Stimulated activated CD8-positive, alpha-beta memory T cell treated with anti-CD3 and anti-CD28 coated beads, Interleukin-7, amount 100 ng/mL, for 4 hours (primary cell): ENCODE measurements around the gene MMS22L.
"Not testable (repeated sequence)": the region's sequence is repeated elsewhere in the genome, so short reads cannot be mapped to it uniquely, and the experiment has no call there.

ENCODE experiments used
- DNase-seq, 2 donors: peaks; one replicate each; pipeline ENCODE4 v3.0.0-alpha.2; 2020; ENCODE audit warnings: low read depth in 2 of 2

Gene MMS22L

GRCh38 chr6:97222903-97223302 is 60.1 kb downstream of the MMS22L start:
- DNase-seq = no peak

DNA sequence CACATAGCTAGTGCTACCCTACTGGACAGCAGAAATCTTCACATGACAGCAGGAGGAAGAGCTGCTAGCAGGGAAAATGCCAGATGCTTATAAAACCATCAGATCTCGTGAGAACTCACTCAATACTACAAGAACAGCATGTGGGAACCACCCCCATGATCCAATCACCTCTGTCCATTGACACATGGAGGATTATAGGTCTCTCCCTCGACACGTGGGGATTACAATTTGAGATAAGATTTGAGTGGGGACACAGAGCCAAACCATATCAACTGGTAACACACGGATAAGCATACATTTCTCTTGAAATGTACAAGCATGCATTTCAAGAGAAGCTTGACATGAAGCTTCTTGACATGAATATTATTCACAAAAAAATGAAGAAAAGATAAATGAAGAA is 64.1 kb downstream of the MMS22L start:
- no peak for DNase-seq

DNA sequence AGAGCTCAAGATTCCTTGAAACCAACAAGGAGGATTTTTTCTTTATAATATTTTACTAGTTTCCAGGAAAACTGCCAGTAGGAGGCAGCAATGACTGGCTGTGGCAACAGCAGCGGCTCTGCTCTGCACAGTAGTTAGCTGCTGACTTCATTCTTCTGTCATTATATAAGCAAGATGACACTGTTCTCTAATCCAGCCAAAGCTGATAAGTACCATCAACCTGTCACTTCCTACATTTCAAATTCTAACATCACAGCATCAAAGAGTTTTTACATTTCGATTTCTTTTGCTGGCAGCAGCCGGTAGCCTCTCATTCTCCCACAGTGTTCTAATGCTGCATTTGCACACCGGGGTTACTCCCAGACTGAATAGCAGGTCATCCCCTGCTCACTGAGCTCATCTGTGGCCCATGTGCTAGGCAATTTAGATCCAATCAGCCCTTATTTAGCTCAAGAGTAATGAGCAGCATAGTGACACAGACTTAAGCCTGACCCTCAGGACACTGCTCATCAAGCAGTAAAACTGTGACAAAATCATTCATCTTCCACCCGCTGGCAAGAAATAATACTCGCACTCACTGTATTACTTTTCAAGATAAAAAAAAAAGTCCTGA is 67.8 kb downstream of the MMS22L start:
- DNase-seq = no peak

GRCh38 chr6:97214671-97215070 is 68.3 kb downstream of the MMS22L start:
- DNase-seq = no peak

DNA sequence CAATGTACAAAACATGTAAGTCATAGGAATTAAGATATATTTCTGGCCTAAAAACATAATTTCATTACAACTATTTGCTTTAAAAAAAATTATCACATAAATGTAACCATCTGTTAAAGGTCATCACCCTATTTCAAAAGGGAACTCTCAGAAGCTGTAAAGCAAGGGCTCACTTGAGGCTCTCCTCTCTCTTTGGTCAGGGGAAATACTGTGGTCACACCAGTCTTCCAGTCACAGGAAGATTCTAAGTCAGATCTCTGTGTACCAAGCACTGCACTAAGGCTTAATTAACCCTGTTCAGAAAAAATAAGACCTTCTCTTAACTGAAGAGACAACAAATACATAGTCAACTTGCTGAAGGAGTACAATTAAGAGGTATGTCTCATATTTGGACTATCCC is 75.6 kb downstream of the MMS22L start:
- DNase-seq = no peak

- no peak for DNase-seq
These were observed 77.0 kb downstream of the MMS22L start for GRCh38 chr6:97205966-97206365.

- no peak for DNase-seq
These were observed 79.7 kb downstream of the MMS22L start for GRCh38 chr6:97203343-97203742.

GRCh38 chr6:97198046-97198565 is 84.9 kb downstream of the MMS22L start:
- no peak for DNase-seq

GRCh38 chr6:97195117-97195516 is 87.9 kb downstream of the MMS22L start:
- DNase-seq = no peak

- no peak for DNase-seq
These were observed 93.2 kb downstream of the MMS22L start for GRCh38 chr6:97189767-97190166.

- no peak for DNase-seq
These were observed 95.1 kb downstream of the MMS22L start for GRCh38 chr6:97187951-97188350.

- DNase-seq = peak; percentile 7 to 29
These were observed 96.5 kb downstream of the MMS22L start for GRCh38 chr6:97186416-97186999.

DNA sequence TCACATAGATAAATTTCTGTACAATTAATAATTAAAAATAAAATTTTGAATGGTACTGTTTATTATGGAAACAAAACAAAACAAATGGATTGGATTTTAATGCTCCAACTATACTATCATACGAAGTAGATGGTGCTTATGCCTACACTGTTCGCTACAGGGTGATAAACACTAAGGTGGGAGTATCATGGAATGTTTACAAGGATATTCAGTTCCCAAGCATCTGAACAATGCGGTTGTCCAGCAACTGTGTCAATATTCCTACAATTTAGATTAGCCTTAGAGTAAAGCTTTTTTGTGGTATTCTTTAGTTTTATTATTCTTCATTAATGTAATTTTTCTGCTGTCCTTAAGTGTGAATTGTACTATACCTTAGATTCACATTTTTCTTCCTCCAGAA is 105.1 kb downstream of the MMS22L start:
- no peak for DNase-seq

DNA sequence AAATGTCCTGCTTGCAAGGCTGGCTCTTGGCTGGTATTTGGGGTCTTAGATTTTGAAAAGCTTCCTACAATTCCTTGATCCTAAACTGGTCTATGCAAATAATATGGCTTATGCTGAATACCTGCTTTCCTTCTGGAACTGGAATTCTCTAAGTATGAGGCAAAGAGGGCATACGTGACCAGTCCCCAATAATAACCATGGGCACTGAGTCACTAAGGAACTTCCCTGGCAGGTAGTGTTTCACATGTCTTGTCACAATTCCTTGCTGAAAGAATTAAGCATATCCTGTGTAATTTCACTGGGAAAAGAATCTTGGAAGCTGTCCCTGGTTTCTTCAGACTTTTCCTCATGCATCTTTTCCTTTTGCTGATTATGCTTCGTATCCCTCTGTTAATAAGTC is 106.5 kb downstream of the MMS22L start:
- no peak for DNase-seq

DNA sequence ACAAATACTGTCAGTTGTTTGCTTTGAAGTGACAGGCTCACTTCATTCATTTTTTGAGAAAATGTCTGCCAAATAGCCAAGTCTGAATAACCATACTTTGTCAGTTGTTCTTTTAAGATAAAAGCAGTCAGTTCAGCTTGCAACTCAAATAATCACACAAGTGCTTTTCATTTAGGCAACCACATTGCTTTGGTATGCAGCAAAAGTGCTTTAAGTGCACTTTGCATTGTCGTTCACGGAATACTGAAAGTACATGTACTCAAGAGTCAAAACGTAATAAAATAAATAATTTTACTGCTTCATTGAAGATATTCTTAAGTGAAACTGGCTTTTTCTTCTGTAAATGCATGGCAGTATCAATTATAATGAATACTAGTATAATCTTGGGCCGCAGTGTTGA is 107.2 kb downstream of the MMS22L start:
- DNase-seq = no peak

- no peak for DNase-seq
These were observed 108.5 kb downstream of the MMS22L start for GRCh38 chr6:97174471-97174870.

DNA sequence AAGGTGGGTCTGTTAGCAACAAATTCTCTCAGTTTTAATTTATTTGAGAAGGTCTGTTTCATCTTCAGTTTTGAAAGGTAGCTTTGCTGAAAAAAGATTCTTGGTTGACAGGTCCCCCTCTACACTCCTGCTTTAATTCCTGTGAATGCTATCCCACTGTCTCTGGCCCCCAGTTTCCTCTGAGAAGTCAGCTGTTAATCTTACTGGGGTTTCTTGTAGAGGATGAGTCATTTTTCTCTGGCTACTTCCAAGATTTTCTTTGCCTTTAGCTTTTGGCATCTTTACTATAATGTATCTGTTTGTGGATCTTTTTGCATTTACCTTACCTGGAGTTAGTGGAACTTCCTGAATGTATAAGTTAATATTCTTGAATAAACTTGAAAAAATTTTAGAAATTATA is 122.7 kb downstream of the MMS22L start:
- DNase-seq = no peak

DNA sequence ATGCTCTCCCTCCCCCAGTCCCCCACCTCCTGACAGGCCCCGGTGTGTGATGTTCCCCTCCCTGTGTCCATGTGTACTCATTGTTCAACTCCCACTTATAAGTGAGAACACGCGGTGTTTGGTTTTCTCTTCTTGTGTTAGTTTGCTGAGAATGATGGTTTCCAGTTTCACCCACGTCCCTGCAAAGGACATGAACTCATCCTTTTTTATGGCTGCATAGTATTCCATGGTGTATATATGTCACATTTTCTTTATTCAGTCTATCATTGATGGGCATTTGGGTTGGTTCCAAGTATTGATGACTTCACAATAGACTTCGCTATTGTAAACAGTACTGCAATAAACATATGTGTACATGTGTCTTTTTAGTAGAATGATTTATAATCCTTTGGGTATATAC is 127.6 kb downstream of the MMS22L start:
- DNase-seq = not testable (repeated sequence)

DNA sequence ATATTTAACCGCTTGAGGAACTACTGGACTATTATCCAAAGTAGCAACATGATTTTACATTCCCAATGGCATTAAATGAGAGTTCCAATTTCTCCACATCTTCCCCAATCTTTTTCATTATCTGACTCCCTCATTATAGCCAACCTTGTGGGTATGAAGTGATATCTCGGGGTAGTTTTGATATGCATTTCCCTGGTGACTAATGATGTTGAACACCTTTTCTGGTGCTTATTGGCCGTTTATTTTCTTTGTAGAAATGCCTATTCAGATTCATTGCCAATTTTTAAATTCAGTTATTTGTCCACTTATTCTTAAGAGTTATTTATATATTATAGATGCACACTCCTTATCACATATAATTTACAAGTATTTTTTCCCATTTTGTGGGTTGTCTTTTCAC is 129.0 kb downstream of the MMS22L start:
- no peak for DNase-seq

DNA sequence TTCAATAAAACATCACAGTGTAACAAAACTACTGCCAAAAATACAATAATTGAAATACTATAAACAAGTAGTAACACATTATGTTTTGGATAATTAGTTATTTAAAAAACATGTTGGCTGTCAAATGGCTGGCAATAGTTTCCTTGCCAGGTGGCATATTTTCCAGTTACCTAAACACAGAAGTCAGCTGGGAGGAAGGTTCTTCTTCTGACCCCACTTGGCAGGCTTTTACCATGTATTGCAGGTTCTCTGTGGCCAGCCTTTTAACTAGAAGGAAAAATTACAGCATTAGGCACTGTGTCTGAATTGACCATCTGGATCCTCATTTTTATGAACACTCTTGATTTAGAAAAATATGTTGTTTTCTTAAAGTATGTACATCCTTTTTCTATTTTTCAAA is 131.4 kb downstream of the MMS22L start:
- no peak for DNase-seq

- no peak for DNase-seq
These were observed 132.1 kb downstream of the MMS22L start for GRCh38 chr6:97150932-97151331.

DNA sequence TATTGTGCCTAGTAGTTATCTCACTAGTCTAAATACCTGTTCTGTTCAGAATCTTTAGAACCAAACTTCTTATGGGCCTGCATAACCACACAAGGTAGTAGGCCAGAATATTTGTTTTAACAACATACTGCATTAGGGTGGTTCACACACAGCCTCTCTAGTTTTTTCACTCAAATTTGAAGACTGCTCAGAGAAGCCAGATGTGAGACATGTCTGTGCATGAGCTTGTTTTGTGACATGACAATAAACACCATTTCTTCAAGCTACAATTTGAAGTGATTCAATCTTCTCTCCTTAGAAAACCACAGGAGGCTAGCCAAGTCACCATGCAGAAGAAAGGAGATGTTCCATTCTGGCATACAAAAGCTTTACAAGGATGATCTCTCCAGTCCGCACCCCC is 135.6 kb downstream of the MMS22L start:
- DNase-seq = no peak

- DNase-seq = no peak
These were observed 137.3 kb downstream of the MMS22L start for GRCh38 chr6:97145691-97146090.

- DNase-seq = no peak
These were observed 141.3 kb downstream of the MMS22L start for GRCh38 chr6:97141756-97142155.
